ENCODE results near the gene RNF149.
"Not testable (repeated sequence)": the region's sequence is repeated elsewhere in the genome, so short reads cannot be mapped to it uniquely, and the experiment has no call there.

RNF149 gene

DNA sequence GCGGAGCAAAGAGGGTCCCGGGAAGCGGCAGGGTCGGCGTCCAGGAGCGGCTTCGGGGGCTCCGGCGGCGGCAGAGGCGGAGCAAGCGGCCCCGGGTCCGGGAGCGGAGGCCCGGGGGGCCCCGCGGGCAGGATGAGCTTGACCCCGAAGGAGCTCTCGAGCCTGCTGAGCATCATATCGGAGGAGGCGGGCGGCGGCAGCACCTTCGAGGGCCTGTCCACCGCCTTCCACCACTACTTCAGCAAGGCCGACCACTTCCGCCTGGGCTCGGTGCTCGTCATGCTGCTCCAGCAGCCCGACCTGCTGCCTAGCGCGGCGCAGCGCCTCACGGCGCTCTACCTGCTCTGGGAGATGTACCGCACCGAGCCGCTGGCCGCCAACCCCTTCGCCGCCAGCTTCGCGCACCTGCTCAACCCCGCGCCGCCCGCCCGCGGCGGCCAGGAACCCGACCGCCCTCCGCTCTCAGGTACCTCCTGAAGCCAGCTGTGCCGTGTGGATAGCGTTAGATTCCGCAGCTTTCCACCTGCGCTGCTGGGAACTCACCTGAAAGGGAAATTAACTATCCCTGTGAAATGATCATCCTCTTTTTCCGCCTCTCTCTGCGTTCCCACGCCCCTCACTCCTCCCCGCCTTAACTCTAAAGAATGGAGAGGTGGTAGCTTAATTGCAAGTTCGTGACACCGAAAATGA is 55.3 kb downstream of the RNF149 start:
- peak; percentile 7 for DNase-seq

DNA sequence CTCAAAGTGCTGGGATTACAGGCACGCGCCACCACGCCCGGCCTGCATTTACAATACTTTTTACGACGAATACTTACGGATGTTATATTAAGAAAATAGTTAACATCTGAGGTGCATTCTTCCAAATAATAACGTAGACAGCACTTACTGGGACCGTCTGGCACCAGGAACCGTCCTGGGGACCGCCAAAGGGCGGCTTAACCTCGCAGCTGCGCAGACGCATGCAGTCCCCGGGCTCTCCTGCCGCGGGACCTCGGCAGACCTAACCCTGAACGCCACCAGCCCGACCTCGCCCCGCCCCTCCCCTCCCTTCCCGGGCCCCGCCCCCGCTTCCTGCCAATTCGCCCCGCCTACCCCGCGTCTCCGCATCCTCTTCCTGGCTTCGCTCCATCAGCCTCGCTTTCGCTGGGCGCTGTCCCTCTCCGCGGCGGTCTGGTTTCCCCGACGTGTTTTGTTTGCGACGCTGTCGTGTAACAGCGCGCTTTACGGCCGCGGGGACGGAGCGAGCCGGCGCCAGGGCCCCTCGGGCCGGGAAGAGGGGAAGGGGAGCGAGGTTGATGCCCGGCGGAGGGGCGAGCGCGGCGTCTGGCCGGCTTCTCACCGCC is 56.0 kb downstream of the RNF149 start, which contains the start of gene CNOT11:
Gene CNOT11 (plus strand): TSS at position 479 of the 605 bp plus-strand sequence. CDS start 79 bp downstream, at position 558.
- peak; percentile 74 for DNase-seq

GRCh38 chr2:101251844-101252407 is 56.6 kb downstream of the RNF149 start:
- no peak for DNase-seq

- DNase-seq = not testable (repeated sequence)
Measured at GRCh38 chr2:101251246-101251781, 57.2 kb downstream of the RNF149 start.

DNA sequence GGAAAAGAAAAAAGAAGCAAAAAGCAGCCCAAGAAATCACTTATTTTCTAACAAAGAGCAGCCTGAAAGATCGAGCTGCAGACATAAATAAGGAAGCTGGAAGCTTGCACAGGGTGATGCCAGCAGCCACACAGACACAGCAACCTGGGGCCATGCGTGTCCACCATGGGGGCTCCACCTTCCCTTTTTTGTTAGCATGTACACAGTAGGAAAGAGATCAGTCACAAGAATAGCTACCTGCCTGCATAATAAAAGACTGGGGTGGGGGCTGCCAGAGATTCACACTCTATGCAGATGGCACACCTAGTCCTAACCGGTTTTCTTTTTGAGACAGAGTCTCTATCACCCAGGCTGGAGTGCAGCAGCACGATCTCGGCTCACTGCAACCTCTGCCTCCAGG is 58.7 kb downstream of the RNF149 start:
- no peak for DNase-seq

GRCh38 chr2:101248756-101249155 is 59.7 kb downstream of the RNF149 start:
- DNase-seq = not testable (repeated sequence)

DNA sequence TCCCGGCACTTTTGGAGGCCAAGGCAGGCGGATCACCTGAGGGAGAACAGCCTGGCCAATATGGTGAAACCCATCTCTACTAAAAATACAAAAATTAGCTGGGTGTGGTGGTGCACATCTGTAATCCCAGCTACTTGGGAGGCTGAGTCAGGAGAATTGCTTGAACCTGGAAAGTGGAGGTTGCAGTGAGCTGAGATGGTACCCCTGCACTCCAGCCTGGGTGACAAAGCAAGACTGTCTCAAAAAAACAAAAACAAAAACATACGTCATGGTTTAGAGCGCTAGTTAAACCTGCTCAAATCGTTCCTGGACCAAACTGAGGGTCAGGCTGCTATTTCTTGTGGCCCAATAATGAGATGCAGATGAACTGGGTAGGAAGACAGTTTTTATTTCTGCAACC is 63.0 kb downstream of the RNF149 start:
- not testable (repeated sequence) for DNase-seq

- DNase-seq = not testable (repeated sequence)
Measured at GRCh38 chr2:101244899-101245298, 63.6 kb downstream of the RNF149 start.

DNA sequence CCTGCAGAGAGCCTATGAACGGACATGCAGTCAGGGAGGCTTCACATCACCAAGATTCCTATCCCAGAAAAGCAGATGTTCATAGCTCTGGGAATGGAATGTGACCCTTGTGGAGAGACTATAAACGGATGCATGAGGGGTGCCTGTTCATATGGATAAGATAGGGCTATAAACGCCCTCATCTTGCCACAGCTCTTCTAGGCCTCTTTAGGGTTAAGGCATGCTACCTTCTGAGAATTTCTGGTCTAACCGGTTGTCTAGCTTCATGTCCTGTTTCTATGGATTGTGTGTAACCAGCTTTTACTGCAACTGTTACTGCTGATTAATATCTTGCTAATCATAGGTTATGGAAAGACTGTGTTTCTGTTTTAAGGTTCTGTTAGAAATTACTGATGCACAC is 64.1 kb downstream of the RNF149 start:
- not testable (repeated sequence) for DNase-seq

- no peak for DNase-seq
Measured at GRCh38 chr2:101241158-101241557, 67.3 kb downstream of the RNF149 start.

DNA sequence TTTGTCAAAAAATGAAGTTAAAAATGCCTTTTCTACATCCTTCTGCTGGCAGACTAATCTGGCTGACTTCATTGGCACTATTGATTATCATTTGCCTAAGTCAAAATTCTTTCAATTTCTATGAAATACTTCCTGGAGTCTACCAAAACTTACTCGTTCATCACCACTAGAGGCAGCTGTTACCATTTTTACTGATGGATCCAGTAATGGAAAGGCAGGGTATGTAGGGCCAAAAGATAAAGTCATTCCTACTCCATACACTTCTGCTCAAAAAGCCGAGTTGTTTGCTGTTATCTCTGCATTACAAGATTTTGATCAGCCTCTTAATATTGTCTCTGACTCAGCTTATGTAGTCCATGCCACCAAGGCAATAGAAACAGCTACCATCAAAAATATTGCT is 67.8 kb downstream of the RNF149 start:
- not testable (repeated sequence) for DNase-seq

- not testable (repeated sequence) for DNase-seq
Measured at GRCh38 chr2:101239760-101240118, 68.8 kb downstream of the RNF149 start.

GRCh38 chr2:101238930-101239759 is 69.4 kb downstream of the RNF149 start:
- DNase-seq = no peak

DNA sequence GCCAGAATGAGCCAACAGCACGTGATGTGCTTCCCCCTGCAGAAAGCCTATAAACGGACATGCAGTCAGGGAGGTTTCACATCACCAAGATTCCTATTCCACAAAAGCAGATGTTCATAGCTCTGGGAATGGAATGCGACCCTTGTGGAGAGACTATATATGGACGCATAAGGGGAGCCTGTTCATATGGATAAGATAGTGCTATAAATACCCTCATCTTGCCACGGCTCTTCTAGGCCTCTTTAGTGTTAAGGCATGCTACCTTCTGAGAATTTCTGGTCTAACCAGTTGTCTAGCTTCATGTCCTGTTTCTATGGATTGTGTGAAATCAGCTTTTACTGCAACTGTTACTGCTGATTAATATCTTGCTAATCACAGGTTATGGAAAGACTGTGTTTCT is 70.6 kb downstream of the RNF149 start:
- DNase-seq = not testable (repeated sequence)

GRCh38 chr2:101235956-101236355 is 72.5 kb downstream of the RNF149 start:
- not testable (repeated sequence) for DNase-seq

DNA sequence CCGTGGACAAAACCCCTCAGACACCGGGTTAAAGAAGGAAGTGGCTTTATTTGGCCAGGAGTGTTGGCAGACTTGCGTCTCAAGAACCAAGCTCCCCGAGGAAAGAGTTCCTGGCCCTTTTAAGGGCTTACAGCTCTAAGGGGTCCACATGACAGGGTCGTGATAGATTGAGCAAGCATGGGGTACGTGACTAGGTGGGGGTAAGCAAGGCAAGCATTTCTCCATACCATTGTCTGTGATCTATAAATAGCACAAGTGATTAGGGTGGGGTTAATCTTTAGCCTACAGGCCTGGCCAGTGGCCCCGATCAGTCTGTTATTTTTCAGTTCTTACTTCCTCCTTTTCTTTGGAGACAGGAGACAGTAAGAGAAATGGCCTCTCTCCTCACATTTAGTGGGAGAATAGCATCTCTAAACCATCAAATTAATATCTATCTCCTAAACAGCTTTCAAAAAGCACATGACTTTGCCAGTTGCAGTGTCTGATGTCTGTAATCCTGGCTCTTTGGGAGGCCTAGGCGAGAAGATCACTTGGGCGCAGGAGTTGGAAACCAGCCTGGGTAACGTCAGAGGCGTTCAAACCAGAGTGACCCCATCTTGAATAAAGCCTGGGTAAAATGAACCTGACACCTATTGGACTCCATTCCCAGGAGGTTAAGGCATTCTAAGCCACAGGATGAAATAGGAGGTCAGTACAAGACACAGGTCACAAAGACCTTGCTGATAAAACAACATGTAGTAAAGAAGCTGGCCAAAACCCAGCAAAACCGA is 74.1 kb downstream of the RNF149 start:
- DNase-seq = no peak

GRCh38 chr2:101232770-101233169 is 75.7 kb downstream of the RNF149 start:
- no peak for DNase-seq

DNA sequence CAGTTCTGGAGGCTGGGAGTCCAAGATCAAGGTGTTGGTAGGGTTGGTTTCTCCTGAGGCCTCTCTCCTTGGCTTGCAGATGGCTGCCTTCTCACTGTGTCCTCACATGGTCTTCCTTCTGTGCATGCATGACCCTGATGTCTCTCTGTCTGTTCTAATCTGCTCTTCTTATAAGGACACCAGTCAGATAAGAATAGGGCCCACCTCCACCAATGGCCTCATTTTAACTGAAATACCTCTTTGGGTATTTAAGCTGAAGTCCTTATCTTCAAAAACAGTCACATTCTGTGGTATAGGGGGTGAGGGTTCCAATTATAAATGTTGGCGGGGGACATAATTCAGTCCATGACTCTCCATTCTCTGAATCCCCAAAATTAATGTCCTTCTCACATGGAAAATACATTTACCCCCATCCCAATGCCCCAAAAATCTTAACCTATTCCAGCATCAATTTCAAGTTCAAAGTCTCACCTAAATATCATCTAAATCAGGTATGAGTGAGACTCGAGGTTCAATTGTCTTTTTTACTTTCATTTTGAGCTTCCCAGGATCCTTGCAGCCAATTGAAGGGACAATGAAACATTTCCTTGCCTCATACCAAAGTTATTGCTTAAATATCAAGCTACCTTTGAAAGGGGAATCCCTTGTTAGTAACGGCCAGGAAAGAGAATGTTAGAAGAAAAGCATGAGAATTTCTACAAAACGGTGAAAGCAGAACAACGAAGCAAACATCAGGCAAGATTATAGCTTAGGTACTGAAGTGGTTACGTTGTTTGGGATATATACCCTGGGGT is 76.4 kb downstream of the RNF149 start:
- no peak for DNase-seq

DNA sequence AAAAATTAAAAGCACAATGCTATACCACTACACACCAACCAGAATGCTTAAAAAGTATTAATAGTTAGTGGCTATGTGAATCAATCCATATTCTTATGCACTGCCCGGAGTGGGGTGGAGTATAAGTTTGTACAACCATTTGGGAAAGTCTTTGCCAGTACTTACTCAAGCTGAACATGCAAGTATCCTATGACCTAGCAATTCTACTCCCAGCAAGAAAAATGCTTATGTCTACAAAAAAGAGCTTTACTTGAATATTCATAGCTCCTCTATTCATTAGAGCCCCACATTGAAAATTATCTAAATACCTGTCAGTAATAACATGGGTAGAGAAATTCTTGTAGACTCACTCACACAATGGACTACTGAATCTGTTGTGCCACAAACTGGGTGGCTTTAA is 77.3 kb downstream of the RNF149 start:
- DNase-seq = no peak

- DNase-seq = no peak
Measured at GRCh38 chr2:101230541-101231001, 77.9 kb downstream of the RNF149 start.
